NB4 (cell line): ENCODE results near the gene UNC119.
"Not testable (repeated sequence)": the region's sequence is repeated elsewhere in the genome, so short reads cannot be mapped to it uniquely, and the experiment has no call there.

Source experiments
- DNase-seq: peaks from one replicate; pipeline ENCODE4 v3.0.0; 2010; ENCODE audit warnings: low read depth
- H3K4me3 ChIP-seq: one replicate; pipeline ENCODE4 v1.5.1; 2011; ENCODE audit warnings: mild to moderate bottlenecking, low read depth, low read length, moderate library complexity
- MYC ChIP-seq: IDR thresholded peaks from 2 replicates; pipeline ENCODE4 v1.6.1; 2011; ENCODE audit warnings: low read depth, low read length
- POLR2A ChIP-seq: IDR thresholded peaks from 2 replicates; pipeline ENCODE4 v1.6.1; 2011; ENCODE audit warnings: mild to moderate bottlenecking; ENCODE audit not compliant: insufficient read length; ENCODE audit errors: extremely low read depth
- TF ChIP-seq, protein P1 (sequence below): IDR thresholded peaks from one replicate; pipeline ENCODE4 v1.5.1; 2012; ENCODE audit warnings: low read depth, low read length
- TF ChIP-seq, protein P2 (sequence below): IDR thresholded peaks from 2 replicates; pipeline ENCODE4 v1.6.1; 2011; ENCODE audit warnings: low read depth, low read length

UNC119 gene

DNA sequence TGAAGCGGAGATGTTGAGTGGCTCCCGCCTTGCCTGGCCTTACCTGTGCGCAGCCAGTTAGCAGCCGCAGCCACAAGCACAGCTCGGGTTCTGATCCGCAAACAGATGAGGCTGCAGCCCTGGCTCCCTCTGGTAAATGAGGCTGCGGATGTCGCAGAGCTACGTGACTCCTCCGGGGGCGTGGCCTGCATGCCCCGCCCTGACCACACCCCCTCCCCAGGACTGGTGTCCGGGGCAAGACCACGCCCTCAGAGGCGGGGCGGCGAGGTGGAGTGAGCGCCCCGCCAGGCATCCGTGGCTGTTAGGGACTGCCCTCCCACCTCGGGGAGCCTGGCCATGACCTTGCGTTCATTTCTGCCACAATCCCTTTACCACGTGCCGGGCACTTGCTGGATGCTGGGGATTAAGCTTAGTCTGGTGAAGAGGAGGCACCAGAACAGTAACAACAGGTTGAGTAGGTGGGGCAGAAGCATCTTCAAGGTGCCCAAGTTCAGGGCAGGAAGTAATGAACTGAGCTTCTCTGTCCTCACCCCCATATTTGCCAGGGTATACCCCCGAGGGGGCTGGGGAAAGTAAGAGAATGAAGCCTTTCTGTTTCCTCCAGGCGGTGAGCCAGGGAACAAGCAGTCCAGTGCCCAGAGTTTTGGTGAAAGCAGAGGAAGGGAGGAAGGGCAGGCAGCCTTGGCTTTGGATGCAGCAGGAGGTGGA lies 24.5 kb upstream of the UNC119 start, which contains the start of gene ALDOC:
Gene ALDOC (minus strand): TSS at position 138 of the 708 bp plus-strand sequence. CDS start 1,363 bp downstream, outside the sequence.
- TF ChIP-seq, protein P1, sequence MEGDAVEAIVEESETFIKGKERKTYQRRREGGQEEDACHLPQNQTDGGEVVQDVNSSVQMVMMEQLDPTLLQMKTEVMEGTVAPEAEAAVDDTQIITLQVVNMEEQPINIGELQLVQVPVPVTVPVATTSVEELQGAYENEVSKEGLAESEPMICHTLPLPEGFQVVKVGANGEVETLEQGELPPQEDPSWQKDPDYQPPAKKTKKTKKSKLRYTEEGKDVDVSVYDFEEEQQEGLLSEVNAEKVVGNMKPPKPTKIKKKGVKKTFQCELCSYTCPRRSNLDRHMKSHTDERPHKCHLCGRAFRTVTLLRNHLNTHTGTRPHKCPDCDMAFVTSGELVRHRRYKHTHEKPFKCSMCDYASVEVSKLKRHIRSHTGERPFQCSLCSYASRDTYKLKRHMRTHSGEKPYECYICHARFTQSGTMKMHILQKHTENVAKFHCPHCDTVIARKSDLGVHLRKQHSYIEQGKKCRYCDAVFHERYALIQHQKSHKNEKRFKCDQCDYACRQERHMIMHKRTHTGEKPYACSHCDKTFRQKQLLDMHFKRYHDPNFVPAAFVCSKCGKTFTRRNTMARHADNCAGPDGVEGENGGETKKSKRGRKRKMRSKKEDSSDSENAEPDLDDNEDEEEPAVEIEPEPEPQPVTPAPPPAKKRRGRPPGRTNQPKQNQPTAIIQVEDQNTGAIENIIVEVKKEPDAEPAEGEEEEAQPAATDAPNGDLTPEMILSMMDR: no peak
- peak; percentile 97 for TF ChIP-seq MYC
- TF ChIP-seq, protein P2, sequence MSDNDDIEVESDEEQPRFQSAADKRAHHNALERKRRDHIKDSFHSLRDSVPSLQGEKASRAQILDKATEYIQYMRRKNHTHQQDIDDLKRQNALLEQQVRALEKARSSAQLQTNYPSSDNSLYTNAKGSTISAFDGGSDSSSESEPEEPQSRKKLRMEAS: peak; percentile 97
- peak; percentile 69 for TF ChIP-seq POLR2A
- DNase-seq: peak; percentile 97
- H3K4me3 ChIP-seq: peak within 1 kb of the TSS; percentile 4

DNA sequence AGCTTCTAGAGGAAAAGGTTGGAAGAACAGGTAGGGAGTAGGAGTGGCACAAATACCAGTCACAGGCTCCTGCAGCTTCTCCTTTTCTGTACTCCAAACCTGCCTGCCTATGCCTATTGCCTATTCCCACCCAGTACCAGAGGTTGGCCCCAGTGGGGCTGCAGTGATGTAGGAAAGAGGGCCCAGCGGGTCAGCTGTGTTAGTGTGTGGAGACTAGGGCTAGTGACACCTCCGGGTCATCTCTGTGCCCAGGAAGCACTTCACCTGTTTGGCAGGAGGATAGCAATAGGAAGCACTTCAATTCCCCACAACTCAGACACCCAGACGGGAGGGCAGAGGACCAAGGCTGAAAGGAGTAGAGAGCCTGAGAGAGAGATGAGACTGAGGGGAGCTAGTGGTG lies 23.6 kb upstream of the UNC119 start:
- peak overlapping the region; percentile 4 for H3K4me3 ChIP-seq
- DNase-seq: not testable (repeated sequence)

DNA sequence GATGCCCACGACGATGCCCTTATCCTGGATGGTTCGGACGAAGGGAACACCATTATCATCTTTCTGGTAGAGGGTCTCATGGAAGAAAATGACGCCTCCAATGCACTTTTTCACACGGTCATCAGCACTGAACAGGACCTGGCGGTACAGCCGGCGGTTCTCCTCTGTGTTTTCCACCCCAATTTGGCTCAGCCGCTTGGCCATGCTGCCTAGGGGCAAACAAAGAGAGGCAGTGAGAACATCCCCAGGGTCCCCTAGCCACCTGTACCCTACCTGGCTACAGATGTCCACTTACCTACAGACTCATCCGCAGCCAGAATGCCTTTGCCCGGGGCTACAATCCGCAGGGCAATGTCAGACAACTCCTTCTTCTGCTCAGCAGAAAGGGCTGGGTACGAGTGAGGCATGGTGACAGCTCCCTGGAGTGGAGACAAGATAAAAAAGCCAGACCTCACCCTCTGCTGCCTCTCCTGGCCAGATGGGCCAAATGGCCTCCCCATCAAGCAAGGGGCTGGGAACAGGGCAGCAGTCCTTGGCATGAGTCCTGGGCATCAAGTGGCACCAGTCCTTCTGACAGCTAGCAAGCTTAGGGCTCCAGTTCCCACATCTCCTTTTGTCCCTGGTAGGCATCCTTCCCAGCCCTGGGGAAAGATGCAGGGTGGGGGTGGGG lies 22.8 kb upstream of the UNC119 start:
- no peak overlapping the region for H3K4me3 ChIP-seq
- TF ChIP-seq, protein P2: no peak
- no peak for TF ChIP-seq POLR2A
- TF ChIP-seq MYC: no peak
- TF ChIP-seq, protein P1: no peak
- no peak for DNase-seq

DNA sequence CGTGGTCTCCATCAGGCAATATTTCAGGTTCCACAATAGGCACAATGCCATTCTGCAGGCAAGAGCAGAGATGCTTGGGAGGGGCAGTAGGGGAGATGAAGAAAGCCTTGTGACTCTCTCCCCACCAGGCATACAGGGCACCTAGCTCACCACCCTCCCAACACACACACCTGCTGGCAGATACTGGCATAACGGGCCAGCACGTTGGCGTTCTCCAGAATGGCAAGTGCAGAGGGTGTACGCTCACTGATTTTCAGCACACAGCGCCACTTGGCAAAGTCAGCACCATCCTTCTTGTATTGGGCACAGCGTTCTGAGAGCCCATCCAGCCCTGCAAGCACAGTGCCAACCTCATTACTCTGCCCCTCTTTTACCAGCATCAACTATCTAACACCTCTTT lies 22.1 kb upstream of the UNC119 start:
- TF ChIP-seq POLR2A (no peak), MYC (no peak)
- TF ChIP-seq, protein P2: no peak
- TF ChIP-seq, protein P1: no peak
- DNase-seq: no peak
- H3K4me3 ChIP-seq: no peak overlapping the region

DNA sequence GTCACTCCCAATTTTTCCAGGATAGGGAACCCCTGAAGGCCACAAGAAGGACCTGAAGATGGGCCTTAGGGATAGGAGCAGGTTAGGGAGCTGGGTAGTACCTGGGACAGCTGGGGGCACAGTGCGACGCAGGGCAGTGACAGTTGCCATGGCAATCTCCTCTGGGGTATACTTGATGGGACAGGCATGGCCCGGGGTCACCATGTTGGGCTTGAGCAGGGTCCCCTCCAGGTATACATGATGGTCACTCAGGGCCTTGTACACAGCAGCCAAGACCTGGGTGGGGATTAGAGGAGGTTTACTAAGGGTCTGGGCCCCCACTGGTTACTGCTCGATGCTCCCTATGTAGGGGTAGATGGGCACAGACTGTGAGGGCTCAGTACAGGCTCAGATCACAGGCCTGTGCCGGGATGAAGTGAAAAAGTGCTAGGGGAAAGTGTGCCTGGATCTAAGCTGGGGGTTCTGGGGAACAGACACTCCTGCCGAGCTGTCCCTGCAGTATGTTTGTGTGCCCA lies 21.6 kb upstream of the UNC119 start:
- DNase-seq: no peak
- TF ChIP-seq POLR2A: no peak
- TF ChIP-seq, protein P2: no peak
- TF ChIP-seq, protein P1: no peak
- TF ChIP-seq MYC: no peak
- H3K4me3 ChIP-seq: no peak overlapping the region

DNA sequence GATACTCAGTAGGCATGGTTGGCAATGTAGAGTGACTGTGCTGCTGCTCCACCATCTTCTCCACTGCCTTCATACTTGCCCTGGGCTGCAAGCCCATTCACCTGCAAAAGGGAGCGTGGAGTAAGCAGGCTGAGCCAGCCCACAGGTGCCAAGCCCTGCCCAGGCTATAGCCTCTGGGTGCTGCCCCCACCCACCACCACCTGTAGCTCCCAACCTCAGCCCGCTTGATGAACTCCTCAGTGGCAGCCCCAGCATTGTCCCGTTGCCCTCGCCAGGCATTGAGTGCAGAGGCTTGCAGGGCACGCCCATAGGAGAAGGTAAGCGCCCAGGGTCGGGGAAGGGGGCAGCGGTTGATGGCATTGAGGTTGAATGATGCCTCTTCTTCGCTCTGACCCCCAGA lies 21.1 kb upstream of the UNC119 start:
- DNase-seq: no peak
- TF ChIP-seq, protein P2: no peak
- TF ChIP-seq POLR2A: no peak
- TF ChIP-seq, protein P1: no peak
- TF ChIP-seq MYC: no peak
- no peak overlapping the region for H3K4me3 ChIP-seq
